Endothelial cell of umbilical vein (primary cell): ENCODE results near the gene CLDN7. TPM values are rescaled to one million over a fixed set of nuclear protein-coding genes. Genes with fewer than 3 reads are reported as not detected.

Source experiments
- BruUV-seq: library from RNA; stranded (reverse); fragments of 400-500 nt; replicated peaks from 2 replicates; lab custom pipeline; 2021; lab: Mats Ljungman, UMichigan
- CTCF ChIA-PET: fragments of 300-600, 350-600 bp; sonication (Branson Sonifier 250); formaldehyde crosslinking; loops from one replicate; lab custom pipeline; 2021; ENCODE audit warnings: antibody characterized with exemption, inconsistent platforms; lab: Charles Lee
- POLR2A ChIA-PET: fragments of 300-600, 350-600 bp; sonication (Branson Sonifier 250); formaldehyde crosslinking; loops from one replicate; lab custom pipeline; 2021; ENCODE audit warnings: antibody characterized with exemption, inconsistent platforms; lab: Charles Lee
- DNase-seq: peaks from one replicate; pipeline ENCODE4 v3.0.0-alpha.2; 2011; ENCODE audit warnings: low read depth, low spot score
- FAIRE-seq: peaks from 2 replicates; lab custom pipeline; 2011; peaks lifted over from hg19 to GRCh38; lab: Jason Lieb, UNC
- H2AFZ ChIP-seq: 2 replicates; pipeline ENCODE4 v1.6.0; 2012; ENCODE audit warnings: low read depth, low read length, control low read depth, inconsistent platforms
- H3K27ac ChIP-seq: 2 replicates; pipeline ENCODE4 v1.5.1; 2011; ENCODE audit warnings: low read depth, mild to moderate bottlenecking, control low read depth, low read length, moderate library complexity; ENCODE audit not compliant: insufficient read depth
- H3K27me3 ChIP-seq, 2 experiments: 2 replicates each; pipeline versions ENCODE4 v1.6.0 to v1.6.1; 2011; ENCODE audit warnings: low read length in 2 of 2, mixed read lengths in 1 of 2; ENCODE audit not compliant: control insufficient read depth in 2 of 2, insufficient read depth in 2 of 2
- H3K36me3 ChIP-seq, 2 experiments: 2 replicates in 1 of 2; 3 replicates in 1 of 2; pipeline ENCODE4 v1.5.1; 2011; ENCODE audit warnings: low read length in 2 of 2, mild to moderate bottlenecking in 1 of 2, moderate library complexity in 1 of 2; ENCODE audit not compliant: control insufficient read depth in 2 of 2, insufficient read depth in 2 of 2; ENCODE audit errors: extremely low read depth in 1 of 2
- H3K4me1 ChIP-seq: 3 replicates; pipeline ENCODE4 v1.5.1; 2011; ENCODE audit warnings: mild to moderate bottlenecking, low read length; ENCODE audit not compliant: control insufficient read depth, insufficient read depth; ENCODE audit errors: extremely low read depth
- H3K4me2 ChIP-seq: 2 replicates; pipeline ENCODE4 v1.6.1; 2011; ENCODE audit warnings: low read length, control low read depth, mixed read lengths; ENCODE audit not compliant: insufficient read depth
- H3K4me3 ChIP-seq, 3 experiments: fragments of 200-600 bp in 1 of 3; sonication (generic), shearing (Covaris generic) in 1 of 3; replicated peaks in 1 of 3; 2 replicates each; pipeline ENCODE4 v1.5.1; 2011 to 2016; ENCODE audit warnings: control low read depth in 3 of 3, low read length in 3 of 3, mild to moderate bottlenecking in 2 of 3, inconsistent platforms in 1 of 3, low read depth in 1 of 3, moderate library complexity in 1 of 3; ENCODE audit not compliant: insufficient read depth in 1 of 3
- H3K79me2 ChIP-seq: 2 replicates; pipeline ENCODE4 v1.6.0; 2012; ENCODE audit warnings: low read length, inconsistent platforms; ENCODE audit not compliant: control insufficient read depth, insufficient read depth
- H3K9ac ChIP-seq: replicated peaks from 2 replicates; pipeline ENCODE3; 2011; ENCODE audit warnings: low read length, control low read depth; ENCODE audit not compliant: insufficient read depth; ENCODE audit errors: extremely low read depth
- H3K9me1 ChIP-seq: replicated peaks from 3 replicates; pipeline ENCODE4 v1.6.0; 2011; ENCODE audit warnings: mild to moderate bottlenecking, low read length; ENCODE audit not compliant: control insufficient read depth, insufficient read depth; ENCODE audit errors: extremely low read depth
- H3K9me3 ChIP-seq: replicated peaks from 2 replicates; pipeline ENCODE4 v1.5.1; 2012; ENCODE audit warnings: low read length, inconsistent platforms; ENCODE audit not compliant: control insufficient read depth, insufficient read depth
- H4K20me1 ChIP-seq: replicated peaks from 2 replicates; pipeline ENCODE3; 2011; ENCODE audit warnings: mild to moderate bottlenecking, low read length; ENCODE audit not compliant: control insufficient read depth, insufficient read depth; ENCODE audit errors: extremely low read depth
- CTCF ChIP-seq, 2 donors: IDR thresholded peaks; 1 replicate in 1 of 2; 2 replicates in 1 of 2; pipeline ENCODE4 v1.5.1; 2011; ENCODE audit warnings: low read length in 2 of 2, mild to moderate bottlenecking in 2 of 2, moderate library complexity in 2 of 2, control low read depth in 1 of 2, inconsistent platforms in 1 of 2, low read depth in 1 of 2; ENCODE audit not compliant: insufficient read depth in 1 of 2; ENCODE audit errors: extremely low read depth in 1 of 2
- EZH2 ChIP-seq: IDR thresholded peaks from 2 replicates; pipeline ENCODE4 v1.6.1; 2012; ENCODE audit warnings: borderline replicate concordance, low read depth, mild to moderate bottlenecking, moderate library complexity, low read length, inconsistent platforms; ENCODE audit not compliant: severe bottlenecking
- FOS ChIP-seq: IDR thresholded peaks from 2 replicates; pipeline ENCODE4 v1.6.1; 2011; ENCODE audit warnings: mild to moderate bottlenecking, low read length, moderate library complexity, borderline replicate concordance; ENCODE audit not compliant: insufficient read depth
- GATA2 ChIP-seq: IDR thresholded peaks from 2 replicates; pipeline ENCODE4 v1.7.0; 2011; ENCODE audit warnings: low read depth, mild to moderate bottlenecking, moderate library complexity, mixed read lengths, low read length; ENCODE audit not compliant: insufficient read length, insufficient read depth
- JUN ChIP-seq: IDR thresholded peaks from 2 replicates; pipeline ENCODE4 v1.6.1; 2011; ENCODE audit warnings: borderline replicate concordance, low read depth; ENCODE audit not compliant: insufficient read length, insufficient read depth
- MAX ChIP-seq: IDR thresholded peaks from 2 replicates; pipeline ENCODE4 v1.6.1; 2011; ENCODE audit not compliant: insufficient read depth, insufficient read length
- MYC ChIP-seq: IDR thresholded peaks from one replicate; pipeline ENCODE4 v1.6.1; 2011; ENCODE audit warnings: mild to moderate bottlenecking, low read depth, low read length
- POLR2A ChIP-seq: IDR thresholded peaks from 2 replicates; pipeline ENCODE4 v1.6.1; 2012; ENCODE audit warnings: low read depth, mild to moderate bottlenecking, control low read depth, low read length
- POLR2AphosphoS5 ChIP-seq: IDR thresholded peaks from 2 replicates; pipeline ENCODE4 v1.6.1; 2012; ENCODE audit warnings: low read depth, mild to moderate bottlenecking, control low read depth, low read length, moderate library complexity; ENCODE audit not compliant: insufficient read depth
- dilution Hi-C: fragments of 300-500 bp; cut with MboI; formaldehyde crosslinking; loops from one replicate; pipeline ENCODE4 v1.15.0; 2019; ENCODE audit warnings: low sequenced_read_pairs; ENCODE audit not compliant: extremely low pct_ligation_motif_present
- intact Hi-C: fragments of 100-400 bp; cut with micrococcal nuclease; formaldehyde crosslinking; loops from one replicate; pipeline ENCODE4 v1.10.0; 2022
- polyA plus RNA-seq, 4 experiments: library from polyadenylated mRNA; depleted of rRNA in 3 of 4; stranded (reverse) in 3 of 4; unstranded in 1 of 4; fragments of >200 nt; gene quantifications; 2 replicates each; pipeline versions ENCODE4 v1.2.1 to v1.2.3, GENCODE V29; 2011 to 2012; ENCODE audit warnings: missing spikeins in 1 of 4
- total RNA-seq: library from RNA; stranded (reverse); gene quantifications from 2 replicates; pipeline ENCODE4 v1.2.3, GENCODE V29; 2021

CLDN7 gene
- total and polyA plus RNA-seq, 2 donors (not counting 3 experiments of a cell fraction or from before 2014, with no cell fraction given) = 25.4 to 25.7 TPM

- intact Hi-C loops = loop anchor here (1.0 to 5.0 kb wide), 6 partner anchors 15 to 250 kb away; partner anchors contain the start of gene ELP5
- TF ChIP-seq FOS (no peak), EZH2 (peak; percentile 22)
- CTCF ChIA-PET = interaction anchor here (0.7 to 3.6 kb wide), 36 partner anchors 9 to 385 kb away, joined by 3 to 170 read pairs (median 5); partner anchors contain the start of genes ACADVL, ACAP1, CTDNEP1 and DLG4
Measured at GRCh38 chr17:7295230-7296180, 33.2 kb upstream of the CLDN7 start.

GRCh38 chr17:7294614-7295153 is 32.4 kb upstream of the CLDN7 start, which contains the start of gene YBX2:
YBX2 (minus strand) TSS chr17:7294639; CDS start chr17:7294500, 139 bp downstream.
- H2AFZ ChIP-seq = peak within 1 kb of the TSS; percentile 44
- POLR2A ChIA-PET = no interaction called here
- intact Hi-C loops = loop anchor here (5.0 kb wide), 1 partner anchor 157 kb away; no protein-coding TSS in a partner anchor
- H3K27ac ChIP-seq = no peak within 1 kb of the TSS
- no peaks in the 10 kb centered on the region for H4K20me1 ChIP-seq
- no peaks in the 10 kb centered on the region for H3K79me2 ChIP-seq
- peaks cover 16 to 28% of the 10 kb centered on the region in 2 experiments for H3K27me3 ChIP-seq
- TF ChIP-seq FOS (no peak), EZH2 (no peak), POLR2AphosphoS5 (no peak), POLR2A (no peak), MAX (no peak), CTCF (IDR thresholded peaks at IDR 0.05; ENCODE audit: extremely low read depth in 1 of 2, insufficient read depth in 1 of 2, low read depth in 1 of 2, low read length in 2 of 2) (no peak), MYC (no peak), JUN (no peak), GATA2 (no peak)
- dilution Hi-C loops = no loop called here
- CTCF ChIA-PET = no interaction called here
- BruUV-seq = no TSS peak
- H3K4me3 ChIP-seq = no peak within 1 kb of the TSS
- peak; percentile 45 for DNase-seq
- H3K4me1 ChIP-seq = peaks cover 8% of the 10 kb centered on the region
- no peaks in the 10 kb centered on the region for H3K9me1 ChIP-seq
- no peaks in the 10 kb centered on the region for H3K9me3 ChIP-seq
- H3K4me2 ChIP-seq = no peak within 1 kb of the TSS
- H3K9ac ChIP-seq = no peak within 1 kb of the TSS
- no peak for FAIRE-seq
- no peaks in the 10 kb centered on the region for H3K36me3 ChIP-seq

More at GRCh38 chr17:7295230-7296180, 33.2 kb upstream of the CLDN7 start:
- Histone ChIP-seq H3K27me3 (peaks cover 16 to 26% of the 10 kb centered on the region in 2 experiments), H3K9me1 (no peaks in the 10 kb centered on the region), H2AFZ (peak overlapping the region; percentile 46), H3K27ac (no peak overlapping the region), H3K36me3 (no peaks in the 10 kb centered on the region), H3K9me3 (no peaks in the 10 kb centered on the region), H4K20me1 (no peaks in the 10 kb centered on the region), H3K9ac (no peak overlapping the region), H3K4me1 (peaks cover 8% of the 10 kb centered on the region), H3K4me2 (no peak overlapping the region), H3K4me3 (no peak overlapping the region), H3K79me2 (no peaks in the 10 kb centered on the region)
- DNase-seq = no peak
- no TSS peak for BruUV-seq
- POLR2A ChIA-PET = no interaction called here
- dilution Hi-C loops = no loop called here
- FAIRE-seq = no peak
